PFSK-1 (cell line): Measurements from ENCODE around the gene CORO2A.

ENCODE experiments used
- FOXP2 ChIP-seq: optimal IDR thresholded peaks from 2 replicates; pipeline ENCODE3; 2011; ENCODE audit warnings: borderline replicate concordance, control low read depth, inconsistent platforms; ENCODE audit not compliant: insufficient read depth; ENCODE audit errors: extremely low read length, extremely low read depth
- POLR2AphosphoS5 ChIP-seq: IDR thresholded peaks from 2 replicates; pipeline ENCODE4 v1.6.1; 2012; ENCODE audit warnings: low read depth, mild to moderate bottlenecking, control low read depth, low read length, moderate library complexity
- REST ChIP-seq, 2 experiments: IDR thresholded peaks; 2 replicates each; pipeline versions ENCODE4 v1.6.1 to v1.8.0; 2011 to 2012; ENCODE audit warnings: low read depth in 2 of 2, low read length in 2 of 2, control low read depth in 1 of 2, inconsistent platforms in 1 of 2, mild to moderate bottlenecking in 1 of 2, moderate library complexity in 1 of 2; ENCODE audit not compliant: insufficient read depth in 1 of 2
- SIN3A ChIP-seq: IDR thresholded peaks from 2 replicates; pipeline ENCODE4 v1.6.1; 2012; ENCODE audit warnings: mild to moderate bottlenecking, low read length, moderate library complexity, borderline replicate concordance; ENCODE audit not compliant: insufficient read depth
- TAF1 ChIP-seq: IDR thresholded peaks from 2 replicates; pipeline ENCODE4 v1.6.1; 2012; ENCODE audit warnings: low read length, control low read depth, borderline replicate concordance; ENCODE audit not compliant: insufficient read depth

The CORO2A gene

GRCh38 chr9:98159301-98159700 is 33.1 kb downstream of the CORO2A start:
- TF ChIP-seq SIN3A, result no peak
- no peak for TF ChIP-seq REST (IDR thresholded peaks at IDR 0.05; ENCODE audit: insufficient read depth in 1 of 2, low read depth in 2 of 2, low read length in 2 of 2)
- no peak for TF ChIP-seq TAF1
- TF ChIP-seq POLR2AphosphoS5, result no peak
- TF ChIP-seq FOXP2, result no peak

- no peak for TF ChIP-seq REST (IDR thresholded peaks at IDR 0.05; ENCODE audit: insufficient read depth in 1 of 2, low read depth in 2 of 2, low read length in 2 of 2)
These were observed 34.2 kb downstream of the CORO2A start for GRCh38 chr9:98158071-98158831.

- TF ChIP-seq REST (IDR thresholded peaks at IDR 0.05; ENCODE audit: insufficient read depth in 1 of 2, low read depth in 2 of 2, low read length in 2 of 2), result no peak
- TF ChIP-seq POLR2AphosphoS5, result no peak
- no peak for TF ChIP-seq FOXP2
- TF ChIP-seq TAF1, result no peak
- no peak for TF ChIP-seq SIN3A
These were observed 35.1 kb downstream of the CORO2A start for GRCh38 chr9:98157372-98157771.

- no peak for TF ChIP-seq TAF1
- no peak for TF ChIP-seq REST (IDR thresholded peaks at IDR 0.05; ENCODE audit: insufficient read depth in 1 of 2, low read depth in 2 of 2, low read length in 2 of 2)
- no peak for TF ChIP-seq FOXP2
- no peak for TF ChIP-seq SIN3A
- no peak for TF ChIP-seq POLR2AphosphoS5
These were observed 37.8 kb downstream of the CORO2A start for GRCh38 chr9:98154678-98155077.

GRCh38 chr9:98152526-98152925 is 39.9 kb downstream of the CORO2A start:
- TF ChIP-seq TAF1 (no peak), POLR2AphosphoS5 (no peak), REST (IDR thresholded peaks at IDR 0.05; ENCODE audit: insufficient read depth in 1 of 2, low read depth in 2 of 2, low read length in 2 of 2) (no peak), FOXP2 (no peak), SIN3A (no peak)
